HepG2 (cell line): ENCODE measurements around the gene EEIG1. TPM values are rescaled to one million over a fixed set of nuclear protein-coding genes. Genes with fewer than 3 reads are reported as not detected.

Experiments used
- AGO2 ChIP-seq: fragments of 200-400 bp; formaldehyde crosslinking; optimal IDR thresholded peaks from 2 replicates; pipeline ENCODE3; 2017; ENCODE audit warnings: mild to moderate bottlenecking, low read depth, low read length, moderate library complexity
- HNRNPH1 ChIP-seq: fragments of 200-400 bp; formaldehyde crosslinking; optimal IDR thresholded peaks from 2 replicates; pipeline ENCODE3; 2017; ENCODE audit warnings: mild to moderate bottlenecking, low read depth, low read length
- HNRNPUL1 ChIP-seq: fragments of 200-400 bp; formaldehyde crosslinking; IDR thresholded peaks from 2 replicates; pipeline ENCODE4 v1.6.1; 2017; ENCODE audit warnings: low read depth, mild to moderate bottlenecking, low read length, moderate library complexity
- KDM6A ChIP-seq: IDR thresholded peaks from 2 replicates; pipeline ENCODE4 v1.6.1; 2016; ENCODE audit warnings: low read depth
- MED8 ChIP-seq: sonication (generic); formaldehyde crosslinking; IDR thresholded peaks from 2 replicates; pipeline ENCODE4 v1.8.1; 2023; ENCODE audit warnings: mild to moderate bottlenecking, missing genetic modification reagents; ENCODE audit not compliant: insufficient replicate concordance
- MEF2D ChIP-seq: sonication (generic); formaldehyde crosslinking; IDR thresholded peaks from 2 replicates; pipeline ENCODE4 v1.5.1; 2020; ENCODE audit warnings: mild to moderate bottlenecking, missing genetic modification reagents
- POGZ ChIP-seq: sonication (generic); formaldehyde crosslinking; IDR thresholded peaks from 2 replicates; pipeline ENCODE4 v1.4.0; 2020; ENCODE audit warnings: mild to moderate bottlenecking, missing genetic modification reagents
- SETDB1 ChIP-seq: sonication (generic); formaldehyde crosslinking; IDR thresholded peaks from 2 replicates; pipeline ENCODE4 v1.5.1; 2020; ENCODE audit warnings: missing genetic modification reagents, mild to moderate bottlenecking, borderline replicate concordance
- TSC22D2 ChIP-seq: sonication (generic); formaldehyde crosslinking; IDR thresholded peaks from 2 replicates; pipeline ENCODE4 v1.5.1; 2020; ENCODE audit warnings: missing genetic modification reagents, mild to moderate bottlenecking, borderline replicate concordance
- ZC3H4 ChIP-seq: sonication (generic); formaldehyde crosslinking; IDR thresholded peaks from 2 replicates; pipeline ENCODE4 v1.4.0; 2020; ENCODE audit warnings: missing genetic modification reagents, borderline replicate concordance
- ZFX ChIP-seq: sonication (generic); formaldehyde crosslinking; IDR thresholded peaks from 2 replicates; pipeline ENCODE4 v1.4.0; 2020; ENCODE audit warnings: mild to moderate bottlenecking, low read depth, missing genetic modification reagents, moderate library complexity
- ZMAT3 ChIP-seq: sonication (generic); formaldehyde crosslinking; conservative IDR thresholded peaks from 2 replicates; pipeline ENCODE4 v1.7.0; 2021; ENCODE audit warnings: missing genetic modification reagents
- ZNF143 ChIP-seq: sonication (generic); formaldehyde crosslinking; IDR thresholded peaks from 2 replicates; pipeline ENCODE4 v1.4.0; 2020; ENCODE audit warnings: missing genetic modification reagents
- ZNF432 ChIP-seq: sonication (generic); formaldehyde crosslinking; IDR thresholded peaks from 2 replicates; pipeline ENCODE4 v1.5.0; 2020; ENCODE audit warnings: missing genetic modification reagents, mild to moderate bottlenecking, borderline replicate concordance
- ZNF484 ChIP-seq: sonication (generic); formaldehyde crosslinking; IDR thresholded peaks from 2 replicates; pipeline ENCODE4 v1.5.1; 2020; ENCODE audit warnings: mild to moderate bottlenecking, low read depth, missing genetic modification reagents, borderline replicate concordance
- ZNF674 ChIP-seq: sonication (generic); formaldehyde crosslinking; IDR thresholded peaks from 2 replicates; pipeline ENCODE4 v1.5.0; 2020; ENCODE audit warnings: low read depth, mild to moderate bottlenecking, missing genetic modification reagents
- polyA plus RNA-seq, 8 experiments: library from polyadenylated mRNA; depleted of rRNA in 3 of 8; stranded (reverse) in 7 of 8; unstranded in 1 of 8; fragments of >200 nt; fragmentation: Illumina TruSeq in 4 of 8; extraction: Trizol in 4 of 8; gene quantifications; 2 replicates each; pipeline versions ENCODE4 v1.2.1 to v1.2.3, GENCODE V29; 2011 to 2016; ENCODE audit warnings: low read depth in 4 of 8, missing spikeins in 1 of 8, mixed read lengths in 1 of 8; ENCODE audit not compliant: insufficient read depth in 1 of 8
- total RNA-seq, 5 experiments: library from RNA; depleted of rRNA; stranded (reverse); fragments of >200 nt; fragmentation: Illumina TruSeq; extraction: Trizol; gene quantifications; 2 replicates each; pipeline ENCODE4 v1.2.3, GENCODE V29; 2016; ENCODE audit warnings: low read depth in 1 of 5
- TF ChIP-seq, protein P1 (sequence below): sonication (generic); formaldehyde crosslinking; conservative IDR thresholded peaks from 2 replicates; pipeline ENCODE4 v1.8.0; 2022; ENCODE audit warnings: missing genetic modification reagents
- TF ChIP-seq, protein P2 (sequence below): conservative IDR thresholded peaks from 2 replicates; pipeline ENCODE4 v1.6.1; 2018; ENCODE audit warnings: missing genetic modification reagents
- TF ChIP-seq, protein P3 (sequence below): sonication (generic); formaldehyde crosslinking; IDR thresholded peaks from 2 replicates; pipeline ENCODE4 v1.4.0; 2020; ENCODE audit warnings: missing genetic modification reagents

EEIG1 gene
- total and polyA plus RNA-seq, 2 of the 13 experiments (the other 11 are each of a cell fraction or from before 2014, with no cell fraction given), result 16.6 to 25.2 TPM

- no peak for TF ChIP-seq ZNF674 (CRISPR knock-in tag)
- no peak; the same call in 1 of the 2 replicates for TF ChIP-seq ZC3H4
- peak; percentile 92 for TF ChIP-seq ZNF143
- no peak for TF ChIP-seq SETDB1 (CRISPR knock-in tag)
- TF ChIP-seq HNRNPUL1, result no peak
- TF ChIP-seq, protein P1, sequence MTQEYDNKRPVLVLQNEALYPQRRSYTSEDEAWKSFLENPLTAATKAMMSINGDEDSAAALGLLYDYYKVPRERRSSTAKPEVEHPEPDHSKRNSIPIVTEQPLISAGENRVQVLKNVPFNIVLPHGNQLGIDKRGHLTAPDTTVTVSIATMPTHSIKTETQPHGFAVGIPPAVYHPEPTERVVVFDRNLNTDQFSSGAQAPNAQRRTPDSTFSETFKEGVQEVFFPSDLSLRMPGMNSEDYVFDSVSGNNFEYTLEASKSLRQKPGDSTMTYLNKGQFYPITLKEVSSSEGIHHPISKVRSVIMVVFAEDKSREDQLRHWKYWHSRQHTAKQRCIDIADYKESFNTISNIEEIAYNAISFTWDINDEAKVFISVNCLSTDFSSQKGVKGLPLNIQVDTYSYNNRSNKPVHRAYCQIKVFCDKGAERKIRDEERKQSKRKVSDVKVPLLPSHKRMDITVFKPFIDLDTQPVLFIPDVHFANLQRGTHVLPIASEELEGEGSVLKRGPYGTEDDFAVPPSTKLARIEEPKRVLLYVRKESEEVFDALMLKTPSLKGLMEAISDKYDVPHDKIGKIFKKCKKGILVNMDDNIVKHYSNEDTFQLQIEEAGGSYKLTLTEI (CRISPR knock-in tag), result no peak
- no peak for TF ChIP-seq ZNF432 (CRISPR knock-in tag)
- TF ChIP-seq, protein P2, sequence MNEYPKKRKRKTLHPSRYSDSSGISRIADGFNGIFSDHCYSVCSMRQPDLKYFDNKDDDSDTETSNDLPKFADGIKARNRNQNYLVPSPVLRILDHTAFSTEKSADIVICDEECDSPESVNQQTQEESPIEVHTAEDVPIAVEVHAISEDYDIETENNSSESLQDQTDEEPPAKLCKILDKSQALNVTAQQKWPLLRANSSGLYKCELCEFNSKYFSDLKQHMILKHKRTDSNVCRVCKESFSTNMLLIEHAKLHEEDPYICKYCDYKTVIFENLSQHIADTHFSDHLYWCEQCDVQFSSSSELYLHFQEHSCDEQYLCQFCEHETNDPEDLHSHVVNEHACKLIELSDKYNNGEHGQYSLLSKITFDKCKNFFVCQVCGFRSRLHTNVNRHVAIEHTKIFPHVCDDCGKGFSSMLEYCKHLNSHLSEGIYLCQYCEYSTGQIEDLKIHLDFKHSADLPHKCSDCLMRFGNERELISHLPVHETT (CRISPR knock-in tag), result no peak
- TF ChIP-seq KDM6A (CRISPR knock-in tag), result peak; percentile 86
- TF ChIP-seq POGZ, result peak; percentile 60
- TF ChIP-seq MED8 (CRISPR knock-in tag), result peak; percentile 86
- TF ChIP-seq, protein P3, sequence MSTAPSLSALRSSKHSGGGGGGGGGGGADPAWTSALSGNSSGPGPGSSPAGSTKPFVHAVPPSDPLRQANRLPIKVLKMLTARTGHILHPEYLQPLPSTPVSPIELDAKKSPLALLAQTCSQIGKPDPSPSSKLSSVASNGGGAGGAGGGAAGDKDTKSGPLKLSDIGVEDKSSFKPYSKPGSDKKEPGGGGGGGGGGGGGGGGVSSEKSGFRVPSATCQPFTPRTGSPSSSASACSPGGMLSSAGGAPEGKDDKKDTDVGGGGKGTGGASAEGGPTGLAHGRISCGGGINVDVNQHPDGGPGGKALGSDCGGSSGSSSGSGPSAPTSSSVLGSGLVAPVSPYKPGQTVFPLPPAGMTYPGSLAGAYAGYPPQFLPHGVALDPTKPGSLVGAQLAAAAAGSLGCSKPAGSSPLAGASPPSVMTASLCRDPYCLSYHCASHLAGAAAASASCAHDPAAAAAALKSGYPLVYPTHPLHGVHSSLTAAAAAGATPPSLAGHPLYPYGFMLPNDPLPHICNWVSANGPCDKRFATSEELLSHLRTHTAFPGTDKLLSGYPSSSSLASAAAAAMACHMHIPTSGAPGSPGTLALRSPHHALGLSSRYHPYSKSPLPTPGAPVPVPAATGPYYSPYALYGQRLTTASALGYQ, result peak; percentile 74; the same call in 1 of the 2 replicates
- TF ChIP-seq HNRNPH1, result no peak
- no peak for TF ChIP-seq ZNF484 (CRISPR knock-in tag)
- TF ChIP-seq MEF2D (CRISPR knock-in tag), result peak; percentile 92
- peak; percentile 42; the same call in 1 of the 2 replicates for TF ChIP-seq TSC22D2 (CRISPR knock-in tag)
- peak; percentile 75 for TF ChIP-seq ZMAT3 (CRISPR knock-in tag)
- peak; percentile 77 for TF ChIP-seq AGO2
- peak; percentile 96 for TF ChIP-seq ZFX
These were observed 30.1 kb downstream of the EEIG1 start (continued) for GRCh38 chr9:127950513-127951289.
